ENCODE data around the gene EXOC3L2. TPM values are rescaled to one million over a fixed set of nuclear protein-coding genes. Genes with fewer than 3 reads are reported as not detected.

The EXOC3L2 gene
- total RNA-seq, 1 experiment from 2014 or later = 0.08 TPM

DNA sequence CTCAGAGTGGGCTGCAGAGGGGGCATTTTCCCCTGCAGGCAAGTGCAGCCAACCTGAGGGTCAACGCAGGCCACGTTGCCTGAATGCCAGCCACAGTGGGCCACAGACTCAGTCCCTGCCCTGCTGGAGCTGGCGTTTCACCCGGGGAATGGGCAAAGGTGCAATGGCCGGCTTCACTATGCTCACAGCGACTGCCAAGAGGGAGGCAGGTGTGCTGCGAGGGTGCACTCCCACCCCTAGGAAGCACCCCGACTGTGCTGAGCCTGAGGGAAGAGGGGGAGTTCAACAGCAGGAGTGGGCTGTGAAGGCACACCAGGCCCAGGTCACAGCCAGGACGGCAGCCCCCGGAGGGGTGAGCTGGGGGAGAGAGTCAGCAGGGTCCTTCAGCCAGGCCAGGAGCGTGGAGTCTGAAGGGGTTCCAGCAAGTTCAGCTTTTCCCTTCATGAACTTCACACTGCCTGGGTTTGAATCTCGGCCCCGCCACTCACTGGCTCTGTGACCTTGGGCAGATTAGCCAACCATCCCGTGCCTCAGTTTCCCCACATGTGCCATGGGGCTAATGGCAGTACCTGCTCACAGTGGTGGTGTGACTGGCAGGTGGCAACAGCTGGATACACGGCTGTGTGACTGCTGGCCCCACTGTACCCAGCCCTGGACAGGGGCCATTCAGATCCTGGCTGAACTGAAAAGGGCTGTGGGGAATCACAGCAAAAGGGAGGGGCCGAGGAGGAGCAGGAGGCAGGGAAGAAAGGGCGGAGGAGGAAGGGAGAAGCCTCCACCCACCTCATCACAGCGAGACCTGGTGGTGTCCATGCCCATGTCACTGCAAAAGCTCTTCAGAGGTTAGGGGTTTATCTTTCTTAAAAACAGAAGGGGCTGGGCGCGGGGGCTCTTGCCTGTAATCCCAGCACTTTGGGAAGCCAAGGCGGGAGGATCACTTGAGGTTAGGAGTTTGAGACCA lies 74.8 kb downstream of the EXOC3L2 start:
- ChIA-PET POLR2A (interaction anchor here (0.7 kb wide), 1 partner anchor 164 kb away, joined by 3 read pairs; no protein-coding TSS in a partner anchor), CTCF (interaction anchor here (0.5 kb wide), 1 partner anchor 167 kb away, joined by 3 read pairs; no protein-coding TSS in a partner anchor)
- Histone ChIP-seq H3K9me3 (ENCODE audit: control insufficient read depth, insufficient read depth, low read depth, low read length) (no peaks in the 10 kb centered on the region), H3K4me3 (ENCODE audit: low read depth in 2 of 2, low read length in 2 of 2) (no peak overlapping the region), H3K27ac (ENCODE audit: low read length) (no peak overlapping the region), H3K36me3 (ENCODE audit: control insufficient read depth, insufficient read depth, low read length) (no peaks in the 10 kb centered on the region), H3K27me3 (ENCODE audit: control insufficient read depth, insufficient read depth, low read length) (no peaks in the 10 kb centered on the region), H3K4me1 (ENCODE audit: control insufficient read depth, insufficient read depth, low read length) (no peaks in the 10 kb centered on the region)
- TF ChIP-seq SIN3A (IDR thresholded peaks at IDR 0.05; ENCODE audit: borderline replicate concordance, insufficient read depth, low read depth, low read length) = no peak
- intact Hi-C loops (cut with micrococcal nuclease; ENCODE audit: unreplicated experiment) = no loop called here
- no TSS peak for BruUV-seq (replicated peaks)
- ATAC-seq (no peak), DNase-seq (ENCODE audit: low read depth, low spot score) (no peak)
- in situ Hi-C loops (cut with HindIII; ENCODE audit: low pct_unique_long_range_greater_than_20kb, low sequenced_read_pairs) = no loop called here

DNA sequence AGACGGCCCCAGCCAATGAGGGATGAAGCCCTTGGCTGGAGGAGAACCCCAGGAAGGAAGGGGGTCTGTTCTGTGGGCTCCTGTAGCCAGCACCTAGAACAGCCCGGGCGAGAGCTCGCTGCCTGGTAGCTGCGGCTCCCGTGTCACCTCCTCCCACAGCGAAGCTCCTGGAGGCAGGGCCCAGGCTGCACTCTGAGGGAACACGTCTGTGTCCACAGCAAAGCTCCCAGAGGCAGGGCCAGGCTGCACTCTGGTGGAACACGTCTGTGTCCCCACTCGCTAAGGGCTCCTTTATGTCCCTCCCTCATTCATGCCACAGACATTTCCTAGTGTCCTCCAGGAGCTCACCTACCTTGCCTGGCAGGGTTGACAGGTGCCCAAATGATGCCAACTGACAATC lies 75.6 kb downstream of the EXOC3L2 start:
- H3K27ac ChIP-seq (ENCODE audit: low read length) = no peak overlapping the region
- in situ Hi-C loops (cut with HindIII; ENCODE audit: low pct_unique_long_range_greater_than_20kb, low sequenced_read_pairs) (no loop called here), intact Hi-C loops (cut with micrococcal nuclease; ENCODE audit: unreplicated experiment) (no loop called here)
- no TSS peak for BruUV-seq (replicated peaks)
- no peaks in the 10 kb centered on the region for H3K36me3 ChIP-seq (ENCODE audit: control insufficient read depth, insufficient read depth, low read length)
- ChIA-PET CTCF (no interaction called here), POLR2A (no interaction called here)
- DNase-seq (ENCODE audit: low read depth, low spot score) (no peak), ATAC-seq (no peak)
- TF ChIP-seq, protein P1, sequence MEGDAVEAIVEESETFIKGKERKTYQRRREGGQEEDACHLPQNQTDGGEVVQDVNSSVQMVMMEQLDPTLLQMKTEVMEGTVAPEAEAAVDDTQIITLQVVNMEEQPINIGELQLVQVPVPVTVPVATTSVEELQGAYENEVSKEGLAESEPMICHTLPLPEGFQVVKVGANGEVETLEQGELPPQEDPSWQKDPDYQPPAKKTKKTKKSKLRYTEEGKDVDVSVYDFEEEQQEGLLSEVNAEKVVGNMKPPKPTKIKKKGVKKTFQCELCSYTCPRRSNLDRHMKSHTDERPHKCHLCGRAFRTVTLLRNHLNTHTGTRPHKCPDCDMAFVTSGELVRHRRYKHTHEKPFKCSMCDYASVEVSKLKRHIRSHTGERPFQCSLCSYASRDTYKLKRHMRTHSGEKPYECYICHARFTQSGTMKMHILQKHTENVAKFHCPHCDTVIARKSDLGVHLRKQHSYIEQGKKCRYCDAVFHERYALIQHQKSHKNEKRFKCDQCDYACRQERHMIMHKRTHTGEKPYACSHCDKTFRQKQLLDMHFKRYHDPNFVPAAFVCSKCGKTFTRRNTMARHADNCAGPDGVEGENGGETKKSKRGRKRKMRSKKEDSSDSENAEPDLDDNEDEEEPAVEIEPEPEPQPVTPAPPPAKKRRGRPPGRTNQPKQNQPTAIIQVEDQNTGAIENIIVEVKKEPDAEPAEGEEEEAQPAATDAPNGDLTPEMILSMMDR (IDR thresholded peaks at IDR 0.05) = no peak
- TF ChIP-seq, protein P2, sequence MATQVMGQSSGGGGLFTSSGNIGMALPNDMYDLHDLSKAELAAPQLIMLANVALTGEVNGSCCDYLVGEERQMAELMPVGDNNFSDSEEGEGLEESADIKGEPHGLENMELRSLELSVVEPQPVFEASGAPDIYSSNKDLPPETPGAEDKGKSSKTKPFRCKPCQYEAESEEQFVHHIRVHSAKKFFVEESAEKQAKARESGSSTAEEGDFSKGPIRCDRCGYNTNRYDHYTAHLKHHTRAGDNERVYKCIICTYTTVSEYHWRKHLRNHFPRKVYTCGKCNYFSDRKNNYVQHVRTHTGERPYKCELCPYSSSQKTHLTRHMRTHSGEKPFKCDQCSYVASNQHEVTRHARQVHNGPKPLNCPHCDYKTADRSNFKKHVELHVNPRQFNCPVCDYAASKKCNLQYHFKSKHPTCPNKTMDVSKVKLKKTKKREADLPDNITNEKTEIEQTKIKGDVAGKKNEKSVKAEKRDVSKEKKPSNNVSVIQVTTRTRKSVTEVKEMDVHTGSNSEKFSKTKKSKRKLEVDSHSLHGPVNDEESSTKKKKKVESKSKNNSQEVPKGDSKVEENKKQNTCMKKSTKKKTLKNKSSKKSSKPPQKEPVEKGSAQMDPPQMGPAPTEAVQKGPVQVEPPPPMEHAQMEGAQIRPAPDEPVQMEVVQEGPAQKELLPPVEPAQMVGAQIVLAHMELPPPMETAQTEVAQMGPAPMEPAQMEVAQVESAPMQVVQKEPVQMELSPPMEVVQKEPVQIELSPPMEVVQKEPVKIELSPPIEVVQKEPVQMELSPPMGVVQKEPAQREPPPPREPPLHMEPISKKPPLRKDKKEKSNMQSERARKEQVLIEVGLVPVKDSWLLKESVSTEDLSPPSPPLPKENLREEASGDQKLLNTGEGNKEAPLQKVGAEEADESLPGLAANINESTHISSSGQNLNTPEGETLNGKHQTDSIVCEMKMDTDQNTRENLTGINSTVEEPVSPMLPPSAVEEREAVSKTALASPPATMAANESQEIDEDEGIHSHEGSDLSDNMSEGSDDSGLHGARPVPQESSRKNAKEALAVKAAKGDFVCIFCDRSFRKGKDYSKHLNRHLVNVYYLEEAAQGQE (IDR thresholded peaks at IDR 0.05; ENCODE audit: insufficient read depth in 1 of 2, low read depth in 2 of 2, low read length in 1 of 2) = no peak
- TF ChIP-seq POLR2AphosphoS5 (IDR thresholded peaks at IDR 0.05; ENCODE audit: low read depth, low read length) = no peak
- no peak for TF ChIP-seq TCF7L2 (IDR thresholded peaks at IDR 0.05; ENCODE audit: low read depth, low read length)
- TF ChIP-seq SIN3A (IDR thresholded peaks at IDR 0.05; ENCODE audit: borderline replicate concordance, insufficient read depth, low read depth, low read length) = no peak
- H3K27me3 ChIP-seq (ENCODE audit: control insufficient read depth, insufficient read depth, low read length) = no peaks in the 10 kb centered on the region
- H3K4me3 ChIP-seq (ENCODE audit: low read depth in 2 of 2, low read length in 2 of 2) = no peak overlapping the region
- no peaks in the 10 kb centered on the region for H3K9me3 ChIP-seq (ENCODE audit: control insufficient read depth, insufficient read depth, low read depth, low read length)
- no peaks in the 10 kb centered on the region for H3K4me1 ChIP-seq (ENCODE audit: control insufficient read depth, insufficient read depth, low read length)

All from Panc1 (cell line).